GM19035 (cell line): Measurements from ENCODE around the gene FAM174C.

Source experiments
- ATAC-seq: cut with Tn5 transposase; IDR thresholded peaks from one replicate; pipeline ENCODE4 v1.9.1; 2021; ENCODE audit not compliant: unreplicated experiment

FAM174C gene

DNA sequence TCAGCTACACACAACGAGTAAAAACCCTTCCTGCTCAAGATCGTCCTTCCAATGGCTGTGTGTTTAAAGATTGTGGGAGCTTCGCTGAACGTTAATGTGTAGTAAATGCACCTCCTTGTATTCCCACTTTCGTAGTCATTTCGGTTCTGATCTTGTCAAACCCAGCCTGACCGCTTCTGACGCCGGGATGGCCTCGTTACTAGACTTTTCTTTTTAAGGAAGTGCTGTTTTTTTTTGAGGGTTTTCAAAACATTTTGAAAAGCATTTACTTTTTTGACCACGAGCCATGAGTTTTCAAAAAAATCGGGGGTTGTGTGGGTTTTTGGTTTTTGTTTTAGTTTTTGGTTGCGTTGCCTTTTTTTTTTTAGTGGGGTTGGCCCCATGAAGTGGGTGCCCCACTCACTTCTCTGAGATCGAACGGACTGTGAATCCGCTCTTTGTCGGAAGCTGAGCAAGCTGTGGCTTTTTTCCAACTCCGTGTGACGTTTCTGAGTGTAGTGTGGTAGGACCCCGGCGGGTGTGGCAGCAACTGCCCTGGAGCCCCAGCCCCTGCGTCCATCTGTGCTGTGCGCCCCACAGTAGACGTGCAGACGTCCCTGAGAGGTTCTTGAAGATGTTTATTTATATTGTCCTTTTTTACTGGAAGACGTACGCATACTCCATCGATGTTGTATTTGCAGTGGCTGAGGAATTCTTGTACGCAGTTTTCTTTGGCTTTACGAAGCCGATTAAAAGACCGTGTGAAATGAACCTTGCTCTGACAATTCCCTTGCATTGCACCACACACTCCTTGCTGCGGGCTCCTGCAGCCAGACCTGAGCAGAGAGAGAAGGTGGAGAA lies 2.7 kb upstream of the FAM174C start:
- no peak for ATAC-seq

DNA sequence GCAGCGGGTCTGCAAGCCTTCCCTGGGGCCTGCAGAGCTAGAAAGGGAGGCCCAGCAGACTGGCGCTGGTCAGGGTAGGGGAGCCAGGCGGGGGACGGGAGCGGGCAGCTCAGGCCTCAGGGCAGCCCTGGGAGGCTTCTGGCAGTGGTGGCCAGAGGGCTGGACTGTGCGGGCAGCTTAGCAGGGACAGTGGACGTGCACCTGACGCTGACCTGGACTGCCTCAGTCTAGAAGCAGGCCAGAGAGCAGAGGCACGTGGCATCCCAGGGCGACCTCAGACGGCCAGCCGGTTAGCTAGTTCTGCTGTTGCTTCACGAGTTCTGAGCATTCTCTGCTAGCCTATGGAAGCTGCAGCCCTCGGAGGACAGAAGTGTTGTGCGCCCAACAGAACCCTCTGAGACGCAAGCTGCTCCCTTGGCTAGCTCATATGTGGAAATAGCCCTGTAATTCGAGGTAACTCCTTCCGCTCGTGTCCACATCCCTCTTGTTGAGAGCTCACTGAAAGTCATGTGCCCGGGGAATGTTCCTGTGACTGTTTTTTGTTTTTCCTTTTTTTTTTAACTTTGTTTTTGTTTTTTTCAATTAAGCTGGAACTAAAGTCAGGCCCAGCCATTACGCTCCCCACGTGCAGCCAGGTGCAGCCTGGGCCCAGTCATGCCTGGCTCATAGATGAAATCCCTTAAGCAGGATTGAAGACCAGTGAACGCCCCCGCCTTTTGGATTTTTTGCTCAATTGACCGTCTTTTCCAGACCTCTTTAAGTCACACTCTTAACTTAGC lies 1.9 kb upstream of the FAM174C start:
- ATAC-seq = no peak

DNA sequence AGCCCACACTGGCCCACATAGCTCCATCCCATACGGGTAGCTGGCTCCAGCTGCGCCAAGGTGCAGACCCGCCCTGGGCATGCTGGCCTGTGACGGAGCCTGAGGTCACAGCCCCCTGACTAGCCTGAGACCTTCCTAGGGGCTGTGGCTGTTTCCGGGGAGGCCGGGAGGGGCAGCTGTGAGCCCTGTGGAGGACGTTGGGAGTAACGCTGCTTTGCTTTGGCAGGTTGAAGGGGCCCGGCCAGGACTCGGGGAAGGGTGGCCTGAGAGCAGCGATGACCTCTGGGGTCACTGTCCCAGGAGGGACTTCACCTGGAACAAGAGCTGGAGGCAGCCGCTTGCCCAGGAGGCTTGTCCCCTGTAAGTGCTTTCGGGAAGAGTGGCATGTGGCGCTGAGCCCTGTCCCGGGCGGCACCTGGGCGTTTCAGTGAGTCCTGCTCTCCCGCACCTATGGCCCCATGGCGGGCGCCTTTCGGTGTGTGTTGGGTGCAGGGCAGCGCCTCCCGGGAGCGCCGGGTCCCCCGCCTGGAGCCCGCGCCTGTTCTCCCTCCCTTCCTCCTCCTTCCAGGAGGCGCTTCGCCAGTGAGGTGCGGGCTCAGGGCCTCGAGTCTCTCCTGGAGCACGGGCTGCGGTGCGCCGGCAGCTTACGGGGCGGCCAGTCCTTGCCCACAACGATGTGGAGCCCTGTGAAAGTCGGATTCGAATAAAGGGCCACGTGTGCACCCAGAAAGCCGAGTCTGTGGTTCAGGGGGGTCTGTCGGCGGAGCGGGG lies 1.1 kb upstream of the FAM174C start:
- no peak for ATAC-seq

DNA sequence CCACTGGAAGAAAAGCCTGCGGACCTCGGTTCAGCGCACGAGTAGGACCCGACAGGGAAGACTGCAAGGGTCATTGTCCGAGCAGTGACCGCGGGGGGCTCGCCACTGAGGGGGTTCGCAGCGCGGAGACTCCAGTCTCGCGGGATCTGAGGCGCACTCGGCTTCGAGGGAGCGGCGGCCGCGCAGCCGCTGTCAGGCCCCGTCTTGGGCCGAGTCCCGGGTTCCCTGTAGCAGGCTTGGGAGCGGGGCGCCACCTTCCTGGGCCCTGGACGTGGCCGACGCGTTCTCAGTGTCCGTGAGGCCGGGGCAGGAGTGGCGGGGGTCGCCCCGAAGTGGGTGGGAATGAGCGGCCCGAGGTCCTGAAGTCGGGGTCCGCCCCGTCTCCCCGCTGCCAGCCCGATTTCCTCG lies 474 bp upstream of the FAM174C start:
- no peak for ATAC-seq

DNA sequence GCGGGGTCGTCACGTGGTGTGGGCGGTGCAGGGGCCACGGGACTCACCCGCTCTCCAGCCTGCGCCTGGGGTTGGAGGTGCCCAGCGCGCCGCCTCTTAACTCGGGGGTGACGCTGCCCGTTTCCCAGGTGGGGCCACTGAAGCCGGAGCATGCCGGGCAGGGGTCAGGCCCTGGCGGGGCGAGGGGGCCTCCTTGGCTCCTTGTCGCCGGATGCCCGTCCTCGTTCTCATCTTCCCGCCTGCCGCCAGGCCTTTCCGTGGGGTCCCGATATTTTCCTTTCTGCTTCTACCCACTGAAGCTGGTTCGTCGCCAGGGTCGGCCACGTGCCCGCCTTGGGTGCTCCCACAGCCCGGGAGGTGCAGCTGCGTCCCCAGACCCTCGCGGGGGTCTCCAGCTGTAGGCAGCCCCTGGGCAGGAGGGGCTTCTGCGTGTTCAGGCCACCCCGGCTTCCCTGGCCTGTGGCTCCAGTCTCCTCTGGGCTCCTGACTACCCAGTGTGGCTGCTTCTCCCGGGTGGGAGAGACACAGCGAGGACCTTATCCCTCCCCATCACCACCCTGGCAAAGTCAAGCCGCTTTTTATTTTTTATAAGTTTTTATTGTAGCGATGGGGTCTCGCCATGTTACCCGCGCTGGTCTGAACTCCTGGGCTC lies 772 bp downstream of the FAM174C start:
- ATAC-seq = no peak

DNA sequence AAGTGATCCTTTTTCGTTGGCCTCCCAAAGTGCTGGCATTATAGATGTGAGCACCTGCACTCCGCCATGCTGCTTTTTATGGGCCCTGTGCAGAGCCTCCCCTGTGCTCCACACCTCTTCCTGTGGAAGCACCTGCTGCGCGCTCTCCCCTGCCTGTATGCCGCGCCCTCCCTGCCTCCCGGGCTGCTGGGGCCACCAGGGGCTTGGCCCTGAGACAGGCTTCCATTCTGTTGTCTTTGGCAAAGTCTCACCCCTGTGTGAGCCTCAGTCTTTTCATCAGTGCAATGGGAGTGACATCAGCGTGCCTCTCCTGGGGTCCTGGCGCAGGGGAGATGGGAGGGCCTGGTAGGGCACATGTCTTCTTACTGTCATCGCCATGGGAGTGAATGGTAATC lies 1.3 kb downstream of the FAM174C start:
- ATAC-seq = no peak

DNA sequence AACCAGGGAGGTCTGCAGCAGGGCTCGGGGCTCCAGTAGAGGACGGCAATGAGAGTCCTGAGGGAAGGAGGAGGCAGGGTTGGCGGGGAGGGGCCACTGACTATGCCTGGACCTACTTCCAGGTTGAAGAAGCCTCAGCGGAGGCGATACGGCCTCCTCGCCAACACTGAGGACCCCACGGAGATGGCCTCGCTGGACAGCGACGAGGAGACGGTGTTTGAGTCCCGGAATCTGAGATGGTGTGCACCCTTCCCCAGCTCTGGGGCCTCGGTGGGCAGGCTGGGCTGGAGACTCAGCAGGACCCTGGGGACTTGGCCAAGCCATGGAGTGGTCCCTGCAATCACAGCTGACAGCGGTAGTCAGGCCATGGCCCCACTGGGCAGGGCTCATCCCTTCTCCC lies 1.7 kb downstream of the FAM174C start:
- no peak for ATAC-seq

DNA sequence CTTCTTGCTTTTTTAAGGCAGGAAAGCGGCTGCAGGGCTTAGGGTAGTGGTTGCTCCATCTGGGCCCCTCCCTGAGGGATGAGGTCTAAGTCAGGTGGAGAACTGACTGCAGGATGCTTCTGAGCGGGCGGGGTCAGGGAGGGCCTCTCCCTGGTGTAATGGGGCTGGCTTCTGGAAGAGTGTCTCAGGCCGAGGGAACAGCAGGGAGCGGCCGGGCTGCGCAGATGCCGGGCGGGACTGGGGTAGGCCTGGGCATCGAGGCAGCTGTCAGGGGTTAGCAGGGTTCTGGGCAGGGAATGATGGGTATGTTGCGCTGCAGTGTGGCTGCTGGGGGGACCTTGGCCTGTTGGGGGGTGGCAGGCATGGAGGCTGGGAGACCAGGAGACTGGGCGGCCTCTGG lies 2.7 kb downstream of the FAM174C start:
- no peak for ATAC-seq

DNA sequence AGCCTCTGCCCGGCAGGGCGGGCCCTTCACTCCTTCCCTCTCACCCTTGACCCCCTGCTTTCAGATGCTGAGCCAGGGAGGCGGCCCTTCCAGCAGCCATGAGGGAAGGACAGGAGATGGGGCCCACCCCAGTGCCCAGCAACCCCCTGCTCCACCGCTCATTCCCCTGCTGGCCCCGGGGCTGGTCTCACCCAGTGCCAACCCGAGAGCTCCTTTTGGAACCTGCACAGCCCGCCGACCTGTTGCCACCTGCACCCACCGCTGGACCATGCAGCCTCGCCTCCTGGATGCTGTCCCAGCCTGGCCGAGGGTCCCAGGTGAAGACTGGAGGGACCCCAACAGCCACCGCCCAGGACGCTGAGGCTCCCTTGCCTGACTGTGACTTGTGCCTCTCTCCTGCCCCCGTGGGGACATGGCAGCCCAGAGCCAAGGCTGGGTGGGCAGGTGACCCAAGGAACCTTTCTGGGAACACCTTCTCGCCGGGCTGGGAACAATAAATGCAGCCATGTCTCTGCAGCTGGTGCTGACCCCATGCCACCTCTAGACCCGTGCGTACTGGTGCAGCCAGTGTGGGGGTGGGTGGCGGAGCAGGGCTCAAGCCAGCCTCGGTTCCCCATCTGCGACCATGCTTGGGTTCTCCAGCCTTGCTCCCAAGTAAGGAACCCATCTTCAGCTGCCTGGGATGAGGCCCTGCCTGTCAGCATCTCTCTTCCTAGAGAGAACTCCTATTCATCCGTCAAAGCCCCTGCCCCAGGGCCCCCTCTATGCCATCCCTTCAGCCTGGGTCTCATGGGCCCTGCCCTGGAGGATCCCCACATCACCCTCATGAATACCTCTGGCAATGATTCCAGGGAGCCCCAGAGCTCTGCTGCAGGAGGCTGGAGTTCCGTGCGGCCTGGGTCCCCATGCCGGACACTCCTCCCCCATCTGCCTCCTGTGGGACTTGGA lies 3.7 kb downstream of the FAM174C start:
- no peak for ATAC-seq

DNA sequence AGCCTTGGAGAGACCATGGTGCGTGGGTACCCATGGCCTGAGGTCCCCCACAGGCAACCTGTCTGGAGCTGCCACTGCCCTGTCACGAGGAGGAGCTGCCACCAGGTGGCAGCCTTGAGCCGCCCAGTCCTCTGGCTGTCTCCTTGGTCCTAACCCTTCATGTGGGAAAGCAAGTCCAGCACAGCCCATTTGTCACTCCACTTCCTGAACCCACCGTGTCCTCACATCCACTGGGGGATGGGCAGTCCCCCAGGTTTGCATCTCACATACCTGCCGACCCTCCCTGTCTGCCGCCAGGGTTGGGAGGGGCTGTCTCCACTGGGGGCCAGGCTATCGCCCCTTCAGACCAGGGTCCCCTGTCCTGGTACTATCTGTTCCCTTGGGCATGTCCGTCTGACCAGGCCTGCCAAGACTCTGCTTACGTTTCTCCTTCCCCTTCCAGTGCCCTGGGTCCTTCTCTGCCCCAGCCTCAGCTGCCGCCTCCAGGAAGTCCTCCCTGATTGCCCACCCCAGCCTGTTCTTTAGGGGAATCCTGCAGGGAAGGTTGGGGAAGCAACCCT lies 4.5 kb downstream of the FAM174C start:
- ATAC-seq = no peak

DNA sequence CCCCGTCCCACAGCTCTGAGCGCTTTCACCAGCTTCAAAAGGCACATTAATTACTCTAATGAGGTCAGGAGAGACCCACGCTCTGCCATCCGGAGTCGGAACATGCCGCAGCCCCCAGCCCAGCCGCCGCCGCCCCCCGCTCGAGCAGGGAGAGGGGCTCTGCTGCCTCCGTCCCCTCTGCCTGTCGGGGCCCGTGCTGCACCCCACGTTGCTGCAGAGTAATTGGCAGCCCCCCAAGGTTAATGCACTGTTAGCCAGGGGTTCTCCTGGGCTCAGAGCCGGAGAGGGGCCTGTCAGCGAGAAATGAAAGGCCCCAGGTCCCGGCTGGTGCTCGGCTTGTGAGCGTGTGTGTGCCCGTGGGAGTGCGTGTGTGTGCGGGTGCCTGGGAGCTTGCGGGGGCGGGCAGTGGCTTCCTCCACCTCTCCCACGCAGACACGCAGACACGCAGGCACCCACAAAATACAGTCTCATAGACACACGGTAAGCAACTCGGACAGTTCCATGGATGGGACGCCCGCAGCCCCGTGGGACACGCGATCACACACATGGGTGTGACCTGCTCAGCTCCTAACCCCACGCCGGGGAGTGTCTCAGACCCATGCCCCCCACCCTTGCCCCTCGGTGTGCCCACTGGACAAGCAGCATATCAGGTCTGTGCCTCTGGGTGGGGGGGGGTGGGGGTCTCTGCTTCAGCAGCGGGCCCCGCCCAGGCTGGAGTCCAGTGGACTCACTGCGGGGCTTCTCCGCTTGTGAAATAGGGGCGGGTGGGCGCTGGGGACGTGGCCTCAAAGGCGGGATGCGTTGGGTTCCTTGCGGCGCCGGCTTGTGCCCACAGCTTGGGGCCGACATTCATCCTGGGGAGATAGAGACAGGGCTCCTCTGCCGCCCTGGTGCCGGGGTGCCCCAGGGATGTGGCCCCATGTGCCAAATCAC lies 5.6 kb downstream of the FAM174C start:
- no peak for ATAC-seq

DNA sequence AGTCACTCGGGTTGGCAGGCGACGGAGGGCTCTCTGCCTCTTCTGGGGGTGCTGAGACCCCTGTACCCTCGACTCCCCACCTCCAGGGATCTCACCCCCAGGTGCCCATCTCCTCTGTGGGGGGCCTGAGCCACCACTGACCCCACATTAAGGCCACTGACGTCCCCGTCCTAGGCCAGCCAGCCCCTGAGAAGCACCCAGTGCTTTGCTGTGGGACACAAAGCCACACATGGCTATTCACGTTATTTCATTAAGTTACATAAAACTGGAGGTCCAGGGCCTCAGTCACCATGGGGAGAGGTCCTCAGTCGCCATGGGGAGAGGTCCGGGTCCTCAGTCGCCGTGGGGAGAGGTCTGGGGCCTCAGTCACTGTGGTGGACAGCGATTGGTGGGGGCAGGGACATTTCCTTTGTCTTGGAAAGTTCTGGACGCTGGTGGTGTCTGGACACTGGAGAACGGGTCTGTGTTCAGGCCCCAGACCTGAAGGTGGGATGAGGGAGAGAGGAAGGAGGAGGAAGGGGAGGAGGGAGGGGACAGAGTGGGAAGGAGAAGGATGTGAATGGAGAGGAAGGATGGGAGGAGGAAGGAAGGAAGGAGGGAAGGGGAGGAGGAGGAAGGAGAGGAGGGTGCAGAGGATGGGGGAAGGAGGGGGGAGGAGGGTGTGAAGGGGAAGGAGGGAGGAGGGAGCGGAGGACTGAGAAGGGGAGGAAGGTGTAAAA lies 6.4 kb downstream of the FAM174C start:
- ATAC-seq = no peak

DNA sequence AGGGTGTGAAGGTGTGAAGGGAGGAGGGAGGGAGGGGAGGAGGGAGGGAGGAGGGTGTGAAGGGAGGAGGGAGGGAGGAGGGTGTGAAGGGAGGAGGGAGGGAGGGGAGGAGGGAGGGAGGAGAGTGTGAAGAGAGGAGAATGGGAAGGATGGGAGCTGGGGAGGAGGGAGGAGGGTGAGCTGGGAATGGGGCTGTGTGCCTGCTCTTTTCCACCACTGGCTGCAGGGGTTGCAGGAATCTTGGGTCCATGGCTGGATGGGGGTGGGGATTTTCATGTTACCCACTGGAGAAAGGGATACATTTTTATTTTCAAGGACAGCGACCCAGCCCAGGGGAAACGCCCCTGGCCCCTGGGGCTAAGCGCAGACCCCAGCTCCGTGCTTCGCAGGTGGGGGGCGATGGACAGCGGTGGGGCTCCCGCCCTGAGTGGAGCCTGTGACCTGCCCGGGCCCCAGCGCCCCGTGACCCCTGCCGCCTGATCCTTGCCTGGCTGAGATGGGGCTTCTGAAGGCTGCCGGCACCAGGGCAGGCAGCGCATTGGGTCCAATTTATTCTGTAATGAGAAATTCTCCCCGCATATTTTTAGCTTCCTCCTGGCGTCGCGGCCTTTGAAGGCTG lies 7.4 kb downstream of the FAM174C start:
- no peak for ATAC-seq

DNA sequence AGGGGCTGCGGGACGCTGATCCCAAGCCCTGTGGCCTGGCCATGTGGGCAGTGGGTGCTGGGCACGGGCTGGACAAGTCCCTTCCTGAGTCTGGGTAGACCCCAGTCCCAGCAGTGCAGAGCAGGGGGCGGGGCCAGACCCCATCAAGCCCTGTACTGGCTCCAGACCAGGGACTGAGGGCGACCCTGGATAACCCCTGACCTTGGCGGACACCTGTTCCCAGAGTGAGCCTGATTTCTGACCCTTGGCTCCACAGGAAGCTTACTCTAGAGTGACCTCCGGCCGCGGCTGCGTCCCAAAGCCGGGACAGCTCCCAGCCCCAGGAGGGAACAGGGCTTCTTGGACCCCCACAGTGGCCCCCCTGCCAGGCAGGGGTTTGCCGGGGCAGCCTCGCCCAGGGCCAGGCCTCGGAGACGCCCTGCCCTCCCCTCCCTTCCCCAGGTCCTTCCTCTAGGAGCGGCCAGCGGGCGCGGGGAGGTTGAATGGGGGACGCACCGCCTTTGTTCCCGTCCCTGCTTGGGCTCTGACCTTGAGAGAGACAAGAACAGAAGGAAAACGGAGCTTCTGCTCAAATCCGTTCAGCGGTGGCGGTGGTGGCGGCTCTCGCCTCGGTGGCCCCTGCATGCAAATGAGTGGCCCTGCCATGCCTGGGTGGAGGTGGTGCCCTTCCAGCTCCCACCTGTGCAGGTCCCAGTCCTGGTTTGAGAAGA lies 8.0 kb downstream of the FAM174C start:
- no peak for ATAC-seq

DNA sequence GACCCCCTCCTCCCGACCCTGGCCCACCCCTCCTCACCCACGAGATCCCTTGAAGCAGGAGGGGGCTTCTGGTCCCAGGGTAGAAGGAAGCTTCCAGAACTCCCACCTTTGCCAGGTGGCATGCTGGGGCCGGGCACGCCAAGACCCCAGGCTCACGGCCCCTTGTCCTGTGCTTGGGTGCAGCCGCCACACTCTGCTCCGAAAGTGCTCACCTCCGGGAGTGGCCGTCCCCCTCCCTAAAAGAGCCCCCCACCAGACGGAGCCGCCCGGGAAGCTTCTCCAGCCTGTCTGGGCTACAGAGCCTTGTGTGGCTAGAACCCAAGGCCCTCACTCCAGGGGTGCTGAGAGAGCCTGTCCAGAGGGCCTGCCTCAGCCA lies 8.6 kb downstream of the FAM174C start:
- ATAC-seq = no peak

DNA sequence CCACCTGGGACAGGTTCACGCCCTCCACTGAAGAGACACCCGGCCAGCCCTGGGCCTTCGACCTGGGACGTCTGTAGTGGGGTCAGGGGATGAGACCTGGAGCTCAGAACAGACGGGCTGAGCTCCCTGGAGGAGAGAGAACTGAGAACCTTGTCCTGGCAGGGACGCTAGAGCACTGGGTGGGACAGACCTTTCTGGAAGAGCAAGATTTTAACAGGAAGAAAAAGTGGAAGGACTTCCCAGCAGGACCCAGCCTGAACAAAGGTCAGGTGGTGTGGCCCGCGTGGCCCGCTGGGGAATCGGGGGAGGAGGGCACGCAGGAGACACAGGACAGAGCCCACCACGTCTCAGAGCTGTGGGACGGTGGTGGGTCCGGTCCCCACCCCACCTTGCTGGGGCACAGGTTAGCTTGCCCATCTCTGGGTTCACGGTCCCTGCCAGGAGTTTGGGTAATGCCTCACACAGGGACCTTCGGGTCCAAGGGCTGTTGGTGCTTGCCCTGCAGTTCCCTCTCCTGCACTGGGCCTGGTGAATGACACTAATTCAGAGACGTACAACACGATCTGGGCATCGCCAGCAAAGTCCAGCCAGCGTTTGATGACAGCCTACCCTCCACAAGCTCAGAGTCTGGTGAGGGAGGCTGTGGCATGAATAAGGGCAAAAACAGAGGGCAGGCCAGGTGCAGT lies 9.1 kb downstream of the FAM174C start:
- no peak for ATAC-seq
